PC-9 (cell line): ENCODE measurements around the gene NARF.

Experiments
- CTCF ChIP-seq: fragments of 200-600 bp; sonication (generic); conservative IDR thresholded peaks from 2 replicates; pipeline ENCODE4 v1.6.1; 2017; ENCODE audit warnings: mixed run types, antibody characterized with exemption, mild to moderate bottlenecking, moderate library complexity
- EZH2 ChIP-seq: fragments of 200-600 bp; sonication (generic); IDR thresholded peaks from 2 replicates; pipeline ENCODE4 v1.8.0; 2017; ENCODE audit warnings: antibody characterized with exemption, low read depth

- TF ChIP-seq CTCF (no peak), EZH2 (no peak)
Measured at GRCh38 chr17:82490512-82491195, 32.1 kb downstream of the NARF start.
